Caco-2 (cell line): ENCODE data around the gene CPVL. TPM values are rescaled to one million over a fixed set of nuclear protein-coding genes. Genes with fewer than 3 reads are reported as not detected.

Experiments used
- BruUV-seq: library from RNA; stranded (reverse); fragments of 400-500 nt; replicated peaks from 2 replicates; lab custom pipeline; 2021; lab: Mats Ljungman, UMichigan
- CTCF ChIA-PET: fragments of 300-600 bp; sonication (Branson Sonifier 250); formaldehyde crosslinking; loops from one replicate; lab custom pipeline; 2022; ENCODE audit warnings: antibody characterized with exemption; lab: Charles Lee
- POLR2A ChIA-PET: fragments of 300-600 bp; sonication (Branson Sonifier 250); formaldehyde crosslinking; loops from one replicate; lab custom pipeline; 2022; ENCODE audit warnings: antibody characterized with exemption; lab: Charles Lee
- DNase-seq, 2 experiments: peaks; one replicate each; pipeline versions ENCODE4 v3.0.0 to v3.0.0-alpha.2; 2020 to 2022
- H3K27me3 ChIP-seq: replicated peaks from 2 replicates; pipeline ENCODE4 v1.6.0; 2011; ENCODE audit warnings: low read length; ENCODE audit not compliant: control insufficient read depth, insufficient read depth
- H3K36me3 ChIP-seq: 2 replicates; pipeline ENCODE4 v1.5.1; 2011; ENCODE audit warnings: low read length; ENCODE audit not compliant: control insufficient read depth, insufficient read depth
- H3K4me1 ChIP-seq: fragments of 250-450 bp; sonication (Bioruptor Pico); 2 replicates; pipeline ENCODE4 v1.5.1; 2020; ENCODE audit warnings: mild to moderate bottlenecking
- H3K4me3 ChIP-seq: 2 replicates; pipeline ENCODE4 v1.5.1; 2011; ENCODE audit warnings: low read depth, mild to moderate bottlenecking, control low read depth, low read length
- H3K9me3 ChIP-seq: fragments of 250-450 bp; sonication (Bioruptor Pico); 2 replicates; pipeline ENCODE4 v1.5.1; 2020; ENCODE audit warnings: mild to moderate bottlenecking, moderate library complexity
- H3K27ac Mint-ChIP-seq: one replicate; pipeline ENCODE4 v1.8.0; 2022; ENCODE audit warnings: mixed read lengths; ENCODE audit not compliant: unreplicated experiment
- H3K27me3 Mint-ChIP-seq: one replicate; pipeline ENCODE4 v1.8.0; 2022; ENCODE audit warnings: mixed read lengths; ENCODE audit not compliant: insufficient read depth, unreplicated experiment
- H3K36me3 Mint-ChIP-seq: one replicate; pipeline ENCODE4 v1.8.0; 2022; ENCODE audit warnings: mild to moderate bottlenecking, mixed read lengths; ENCODE audit not compliant: insufficient read depth, unreplicated experiment
- H3K4me1 Mint-ChIP-seq: one replicate; pipeline ENCODE4 v1.8.0; 2022; ENCODE audit warnings: low read depth, mixed read lengths; ENCODE audit not compliant: unreplicated experiment
- H3K4me3 Mint-ChIP-seq: one replicate; pipeline ENCODE4 v1.8.0; 2022; ENCODE audit warnings: mild to moderate bottlenecking, moderate library complexity, mixed read lengths; ENCODE audit not compliant: unreplicated experiment
- H3K9me3 Mint-ChIP-seq: one replicate; pipeline ENCODE4 v1.8.0; 2022; ENCODE audit warnings: mixed read lengths; ENCODE audit not compliant: unreplicated experiment
- intact Hi-C: fragments of 100-400 bp; cut with micrococcal nuclease; formaldehyde crosslinking; loops from one replicate; pipeline ENCODE4 v1.10.0; 2022; ENCODE audit not compliant: unreplicated experiment
- total RNA-seq: library from RNA; stranded (reverse); gene quantifications from 2 replicates; pipeline ENCODE4 v1.2.3, GENCODE V29; 2022
- TF ChIP-seq, protein P1 (sequence below), 2 experiments: fragments of 200-600 bp in 1 of 2; IDR thresholded peaks; 1 replicate in 1 of 2; 2 replicates in 1 of 2; pipeline versions ENCODE4 v1.5.1 to v1.8.0; 2011 to 2022; ENCODE audit warnings: antibody characterized with exemption in 1 of 2, control low read depth in 1 of 2, inconsistent platforms in 1 of 2, low read depth in 1 of 2, low read length in 1 of 2, mild to moderate bottlenecking in 1 of 2, moderate library complexity in 1 of 2; ENCODE audit not compliant: insufficient read depth in 1 of 2, severe bottlenecking in 1 of 2, unreplicated experiment in 1 of 2

The CPVL gene
- total RNA-seq, 1 experiment from 2014 or later, result 109 TPM

DNA sequence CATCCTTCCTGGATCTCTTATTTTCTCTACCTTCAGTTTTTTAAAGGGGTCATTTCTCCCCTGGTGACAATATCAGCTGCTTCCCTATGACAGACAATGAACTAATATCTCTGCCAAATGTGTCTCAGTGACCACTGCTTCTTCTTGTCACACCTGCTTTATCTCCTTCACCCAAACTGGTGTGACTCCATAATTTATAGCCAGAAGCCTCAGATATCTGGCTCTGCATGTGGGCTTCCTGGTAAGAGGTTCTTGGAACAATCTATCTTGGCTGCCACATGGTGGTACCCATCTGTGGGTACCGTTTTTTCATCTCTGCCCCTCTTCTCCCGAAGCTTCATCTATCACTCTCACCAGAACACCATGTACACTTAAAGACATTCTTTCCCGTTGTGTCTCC lies 37.0 kb downstream of the CPVL start:
- ChIA-PET POLR2A (no interaction called here), CTCF (interaction anchor here (1.0 to 1.7 kb wide), 4 partner anchors 153 to 236 kb away, joined by 4 to 6 read pairs (median 4); no protein-coding TSS in a partner anchor)
- no peak overlapping the region for H3K4me3 ChIP-seq
- Mint-ChIP-seq H3K27me3 (no peaks in the 10 kb centered on the region), H3K4me1 (peaks cover 43% of the 10 kb centered on the region), H3K36me3 (peaks cover 22% of the 10 kb centered on the region), H3K4me3 (peak overlapping the region; percentile 0), H3K27ac (peak overlapping the region; percentile 61), H3K9me3 (no peaks in the 10 kb centered on the region)
- TF ChIP-seq, protein P1, sequence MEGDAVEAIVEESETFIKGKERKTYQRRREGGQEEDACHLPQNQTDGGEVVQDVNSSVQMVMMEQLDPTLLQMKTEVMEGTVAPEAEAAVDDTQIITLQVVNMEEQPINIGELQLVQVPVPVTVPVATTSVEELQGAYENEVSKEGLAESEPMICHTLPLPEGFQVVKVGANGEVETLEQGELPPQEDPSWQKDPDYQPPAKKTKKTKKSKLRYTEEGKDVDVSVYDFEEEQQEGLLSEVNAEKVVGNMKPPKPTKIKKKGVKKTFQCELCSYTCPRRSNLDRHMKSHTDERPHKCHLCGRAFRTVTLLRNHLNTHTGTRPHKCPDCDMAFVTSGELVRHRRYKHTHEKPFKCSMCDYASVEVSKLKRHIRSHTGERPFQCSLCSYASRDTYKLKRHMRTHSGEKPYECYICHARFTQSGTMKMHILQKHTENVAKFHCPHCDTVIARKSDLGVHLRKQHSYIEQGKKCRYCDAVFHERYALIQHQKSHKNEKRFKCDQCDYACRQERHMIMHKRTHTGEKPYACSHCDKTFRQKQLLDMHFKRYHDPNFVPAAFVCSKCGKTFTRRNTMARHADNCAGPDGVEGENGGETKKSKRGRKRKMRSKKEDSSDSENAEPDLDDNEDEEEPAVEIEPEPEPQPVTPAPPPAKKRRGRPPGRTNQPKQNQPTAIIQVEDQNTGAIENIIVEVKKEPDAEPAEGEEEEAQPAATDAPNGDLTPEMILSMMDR (IDR thresholded peaks at IDR 0.05; ENCODE audit: insufficient read depth in 1 of 2, low read depth in 1 of 2, low read length in 1 of 2, severe bottlenecking in 1 of 2, unreplicated experiment in 1 of 2), result no peak
- H3K4me1 ChIP-seq, result peaks cover 49% of the 10 kb centered on the region
- intact Hi-C loops, result no loop called here
- H3K9me3 ChIP-seq, result no peaks in the 10 kb centered on the region
- H3K36me3 ChIP-seq, result no peaks in the 10 kb centered on the region
- no peaks in the 10 kb centered on the region for H3K27me3 ChIP-seq
- DNase-seq, result no peak
- BruUV-seq, result no TSS peak

GRCh38 chr7:29107056-29107455 lies 39.3 kb downstream of the CPVL start:
- H3K9me3 Mint-ChIP-seq, result no peaks in the 10 kb centered on the region
- DNase-seq, result no peak
- TF ChIP-seq, protein P1 (IDR thresholded peaks at IDR 0.05; ENCODE audit: insufficient read depth in 1 of 2, low read depth in 1 of 2, low read length in 1 of 2, severe bottlenecking in 1 of 2, unreplicated experiment in 1 of 2), result no peak
- no TSS peak for BruUV-seq
- H3K36me3 ChIP-seq, result no peaks in the 10 kb centered on the region
- intact Hi-C loops, result no loop called here
- H3K4me1 Mint-ChIP-seq, result peaks cover 39% of the 10 kb centered on the region
- no peak overlapping the region for H3K4me3 Mint-ChIP-seq
- H3K9me3 ChIP-seq, result no peaks in the 10 kb centered on the region
- H3K27ac Mint-ChIP-seq, result no peak overlapping the region
- H3K36me3 Mint-ChIP-seq, result peaks cover 22% of the 10 kb centered on the region
- no peaks in the 10 kb centered on the region for H3K27me3 Mint-ChIP-seq
- POLR2A ChIA-PET, result no interaction called here
- CTCF ChIA-PET, result interaction anchor here (0.5 to 3.3 kb wide), 25 partner anchors 13 to 302 kb away, joined by 3 to 76 read pairs (median 4); no protein-coding TSS in a partner anchor
- peaks cover 36% of the 10 kb centered on the region for H3K4me1 ChIP-seq
- no peak overlapping the region for H3K4me3 ChIP-seq
- H3K27me3 ChIP-seq, result no peaks in the 10 kb centered on the region

DNA sequence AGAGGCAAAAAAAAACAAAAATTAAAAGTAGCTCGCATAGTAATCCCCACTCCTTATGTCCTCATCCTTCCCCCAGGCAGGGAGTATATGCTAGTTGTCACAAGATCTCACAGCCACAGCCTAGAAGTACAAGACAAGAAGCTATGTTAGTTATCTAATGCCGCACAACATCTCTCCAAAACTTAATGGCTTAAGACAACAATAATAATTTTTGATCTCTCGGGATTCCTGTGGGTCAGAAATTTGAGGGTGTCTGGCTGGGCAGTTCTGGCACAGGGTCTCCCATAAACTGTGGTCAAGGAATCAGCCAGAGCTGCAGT lies 39.7 kb downstream of the CPVL start:
- no peak overlapping the region for H3K4me3 ChIP-seq
- Mint-ChIP-seq H3K4me3 (no peak overlapping the region), H3K9me3 (no peaks in the 10 kb centered on the region), H3K36me3 (peaks cover 22% of the 10 kb centered on the region), H3K27me3 (no peaks in the 10 kb centered on the region), H3K4me1 (peaks cover 43% of the 10 kb centered on the region), H3K27ac (peak overlapping the region; percentile 50)
- BruUV-seq, result no TSS peak
- no peak for DNase-seq
- peaks cover 36% of the 10 kb centered on the region for H3K4me1 ChIP-seq
- H3K27me3 ChIP-seq, result no peaks in the 10 kb centered on the region
- CTCF ChIA-PET, result interaction anchor here (0.5 to 3.3 kb wide), 26 partner anchors 13 to 302 kb away, joined by 3 to 76 read pairs (median 4); no protein-coding TSS in a partner anchor
- H3K36me3 ChIP-seq, result no peaks in the 10 kb centered on the region
- TF ChIP-seq, protein P1 (IDR thresholded peaks at IDR 0.05; ENCODE audit: insufficient read depth in 1 of 2, low read depth in 1 of 2, low read length in 1 of 2, severe bottlenecking in 1 of 2, unreplicated experiment in 1 of 2), result no peak
- H3K9me3 ChIP-seq, result no peaks in the 10 kb centered on the region
- POLR2A ChIA-PET, result interaction anchor here (0.6 kb wide), 1 partner anchor 148 kb away, joined by 4 read pairs; the partner anchor contains the start of gene TRIL
- intact Hi-C loops, result loop anchor here (1.0 kb wide), 3 partner anchors 150 to 184 kb away; no protein-coding TSS in a partner anchor
